ENCODE data around the gene SLC7A10. TPM values are rescaled to one million over a fixed set of nuclear protein-coding genes. Genes with fewer than 3 reads are reported as not detected.

SLC7A10 gene
- total RNA-seq, 4 donors from 2014 or later: not detected

GRCh38 chr19:33267706-33268105, 42.1 kb upstream of the SLC7A10 start:
- Histone ChIP-seq H3K9me3 (no peaks in the 10 kb centered on the region), H3K36me3 (no peaks in the 10 kb centered on the region), H3K4me1 (no peaks in the 10 kb centered on the region), H3K27ac (no peak overlapping the region), H3K4me3 (no peak overlapping the region), H3K27me3 (no peaks in the 10 kb centered on the region)
- no peak for ATAC-seq
- intact Hi-C loops (cut with DNase I; ENCODE audit: low total_unique reads) (no loop called here), in situ Hi-C loops (cut with MboI; ENCODE audit: low sequenced_read_pairs in 4 of 4) (no loop called here)
- TF ChIP-seq POLR2A (IDR thresholded peaks at IDR 0.05) (no peak), CTCF (IDR thresholded peaks at IDR 0.05 in 4 of 5, conservative IDR thresholded peaks at IDR 0.05 in 1 of 5) (no peak)
- DNase-seq: no peak

- Histone ChIP-seq H3K4me1 (no peaks in the 10 kb centered on the region), H3K4me3 (no peak overlapping the region), H3K36me3 (no peaks in the 10 kb centered on the region), H3K27me3 (no peaks in the 10 kb centered on the region), H3K9me3 (no peaks in the 10 kb centered on the region), H3K27ac (no peak overlapping the region)
- TF ChIP-seq POLR2A (IDR thresholded peaks at IDR 0.05): no peak
- TF ChIP-seq CTCF (IDR thresholded peaks at IDR 0.05 in 4 of 5, conservative IDR thresholded peaks at IDR 0.05 in 1 of 5): no peak
- ATAC-seq: no peak
- intact Hi-C loops (cut with DNase I; ENCODE audit: low total_unique reads): no loop called here
- in situ Hi-C loops (cut with MboI; ENCODE audit: low sequenced_read_pairs in 4 of 4): no loop called here
- DNase-seq: no peak
Measured at GRCh38 chr19:33266974-33267484, 41.4 kb upstream of the SLC7A10 start.

GRCh38 chr19:33264881-33265445, 39.3 kb upstream of the SLC7A10 start:
- no peaks in the 10 kb centered on the region for H3K36me3 ChIP-seq
- H3K4me3 ChIP-seq: no peak overlapping the region
- DNase-seq (no peak), ATAC-seq (no peak)
- no peaks in the 10 kb centered on the region for H3K4me1 ChIP-seq
- no peak overlapping the region for H3K27ac ChIP-seq
- TF ChIP-seq CTCF (IDR thresholded peaks at IDR 0.05 in 4 of 5, conservative IDR thresholded peaks at IDR 0.05 in 1 of 5): no peak
- no peak for TF ChIP-seq POLR2A (IDR thresholded peaks at IDR 0.05)
- in situ Hi-C loops (cut with MboI; ENCODE audit: low sequenced_read_pairs in 4 of 4): no loop called here
- no peaks in the 10 kb centered on the region for H3K9me3 ChIP-seq
- intact Hi-C loops (cut with DNase I; ENCODE audit: low total_unique reads): no loop called here
- H3K27me3 ChIP-seq: no peaks in the 10 kb centered on the region

GRCh38 chr19:33263325-33264023, 37.8 kb upstream of the SLC7A10 start:
- ATAC-seq: no peak
- H3K4me3 ChIP-seq: no peak overlapping the region
- H3K9me3 ChIP-seq: no peaks in the 10 kb centered on the region
- in situ Hi-C loops (cut with MboI; ENCODE audit: low sequenced_read_pairs in 4 of 4): no loop called here
- no peaks in the 10 kb centered on the region for H3K36me3 ChIP-seq
- TF ChIP-seq CTCF (IDR thresholded peaks at IDR 0.05 in 4 of 5, conservative IDR thresholded peaks at IDR 0.05 in 1 of 5): no peak
- H3K27me3 ChIP-seq: no peaks in the 10 kb centered on the region
- H3K4me1 ChIP-seq: no peaks in the 10 kb centered on the region
- intact Hi-C loops (cut with DNase I; ENCODE audit: low total_unique reads): no loop called here
- DNase-seq: no peak
- no peak overlapping the region for H3K27ac ChIP-seq
